HCT116 (cell line): ENCODE measurements around the gene TTC17. TPM values are rescaled to one million over a fixed set of nuclear protein-coding genes. Genes with fewer than 3 reads are reported as not detected.

Source experiments
- ATAC-seq: fragments of 200-7000 bp; cut with Tn5 transposase; 2 replicates; pipeline ENCODE4 v1.9.1; 2020; ENCODE audit warnings: mild to moderate bottlenecking, moderate library complexity
- BruUV-seq: library from RNA; stranded (reverse); fragments of 400-500 nt; replicated peaks from 2 replicates; lab custom pipeline; 2021; lab: Mats Ljungman, UMichigan
- CTCF ChIA-PET: fragments of 300-600 bp; sonication (Branson Sonifier 250); formaldehyde crosslinking; loops from one replicate; lab custom pipeline; 2021; ENCODE audit warnings: antibody characterized with exemption; lab: Charles Lee
- POLR2A ChIA-PET: fragments of 300-600, 350-600 bp; sonication (Branson Sonifier 250); formaldehyde crosslinking; loops from one replicate; lab custom pipeline; 2021; ENCODE audit warnings: antibody characterized with exemption; lab: Charles Lee
- RAD21 ChIA-PET, 2 experiments: fragments of 300-600 bp; sonication (Branson Sonifier 250); formaldehyde crosslinking; loops; one replicate each; lab custom pipeline; 2023; ENCODE audit warnings: low total read pairs in 2 of 2; ENCODE audit not compliant: uncharacterized antibody in 2 of 2, unreplicated experiment in 2 of 2, low non-redundant PET in 1 of 2; lab: Charles Lee
- DNase-seq: peaks from one replicate; pipeline ENCODE4 v3.0.0-alpha.2; 2010; ENCODE audit warnings: low read depth, low spot score
- H2AFZ ChIP-seq: fragments of 200-600 bp; shearing (Covaris generic), sonication (generic); 2 replicates; pipeline ENCODE4 v1.6.1; 2017; ENCODE audit warnings: low read depth, mixed run types, mixed read lengths, antibody characterized with exemption, low read length; ENCODE audit not compliant: poor library complexity, severe bottlenecking
- H3K27ac ChIP-seq: 2 replicates; pipeline ENCODE4 v1.5.1; 2012; ENCODE audit warnings: low read depth, low read length
- H3K27me3 ChIP-seq: fragments of 200-600 bp; sonication (generic); 2 replicates; pipeline ENCODE4 v1.6.1; 2016; ENCODE audit warnings: mixed run types, low read length, mixed read lengths; ENCODE audit not compliant: insufficient read depth
- H3K36me3 ChIP-seq, 2 experiments: fragments of 200-500 bp in 1 of 2; fragments of 200-600 bp in 1 of 2; sonication (Bioruptor generic) in 1 of 2; sonication (generic) in 1 of 2; 2 replicates each; pipeline versions ENCODE4 v1.5.1 to v1.6.1; 2014 to 2016; ENCODE audit warnings: low read length in 2 of 2, inconsistent platforms in 1 of 2, mixed read lengths in 1 of 2, mixed run types in 1 of 2; ENCODE audit not compliant: insufficient read depth in 2 of 2, control insufficient read depth in 1 of 2
- H3K4me1 ChIP-seq, 2 experiments: fragments of 200-600 bp in 1 of 2; sonication (generic) in 1 of 2; 2 replicates each; pipeline versions ENCODE4 v1.5.1 to v1.6.1; 2012 to 2017; ENCODE audit warnings: low read length in 2 of 2, inconsistent platforms in 1 of 2, mild to moderate bottlenecking in 1 of 2, mixed read lengths in 1 of 2, mixed run types in 1 of 2, moderate library complexity in 1 of 2; ENCODE audit not compliant: insufficient read depth in 2 of 2, control insufficient read depth in 1 of 2
- H3K4me2 ChIP-seq: fragments of 200-600 bp; sonication (generic); 2 replicates; pipeline ENCODE4 v1.6.1; 2017; ENCODE audit warnings: mixed run types, low read length, mixed read lengths
- H3K4me3 ChIP-seq, 2 experiments: fragments of 200-600 bp in 1 of 2; sonication (generic) in 1 of 2; replicated peaks in 1 of 2; 2 replicates each; pipeline ENCODE4 v1.5.1; 2011 to 2016; ENCODE audit warnings: low read length in 2 of 2, control low read depth in 1 of 2, low read depth in 1 of 2, mild to moderate bottlenecking in 1 of 2, mixed read lengths in 1 of 2, mixed run types in 1 of 2
- H3K79me2 ChIP-seq: fragments of 200-600 bp; sonication (generic); 2 replicates; pipeline ENCODE4 v1.6.1; 2017; ENCODE audit warnings: mild to moderate bottlenecking, mixed run types, low read length, moderate library complexity, mixed read lengths; ENCODE audit not compliant: insufficient read depth
- H3K9ac ChIP-seq: fragments of 200-600 bp; sonication (generic); 2 replicates; pipeline ENCODE4 v1.6.1; 2016; ENCODE audit warnings: low read length, mixed read lengths
- H3K9me2 ChIP-seq: fragments of 200-600 bp; sonication (generic), shearing (Covaris generic); 2 replicates; pipeline ENCODE4 v1.6.1; 2017; ENCODE audit warnings: mixed run types, mild to moderate bottlenecking, moderate library complexity; ENCODE audit not compliant: insufficient read depth
- H3K9me3 ChIP-seq, 2 experiments: fragments of 200-500 bp in 1 of 2; fragments of 200-600 bp in 1 of 2; sonication (Bioruptor generic) in 1 of 2; sonication (generic) in 1 of 2; 2 replicates each; pipeline ENCODE4 v1.6.1; 2014 to 2017; ENCODE audit warnings: low read length in 2 of 2, mixed read lengths in 2 of 2, inconsistent platforms in 1 of 2, low read depth in 1 of 2, mild to moderate bottlenecking in 1 of 2, mixed run types in 1 of 2, moderate library complexity in 1 of 2; ENCODE audit not compliant: control insufficient read depth in 1 of 2, insufficient read depth in 1 of 2
- H4K20me1 ChIP-seq: fragments of 200-600 bp; sonication (generic), shearing (Covaris generic); 2 replicates; pipeline ENCODE4 v1.6.1; 2017; ENCODE audit warnings: mixed run types, mild to moderate bottlenecking, moderate library complexity; ENCODE audit not compliant: insufficient read depth
- EGR1 ChIP-seq: IDR thresholded peaks from 2 replicates; pipeline ENCODE4 v1.6.1; 2012; ENCODE audit warnings: low read depth
- ELF1 ChIP-seq: IDR thresholded peaks from 2 replicates; pipeline ENCODE4 v1.6.1; 2012; ENCODE audit warnings: low read depth, borderline replicate concordance
- EZH2 ChIP-seq: fragments of 200-600 bp; sonication (generic); IDR thresholded peaks from 2 replicates; pipeline ENCODE4 v1.6.1; 2017; ENCODE audit warnings: antibody characterized with exemption, mixed run types
- POLR2A ChIP-seq: IDR thresholded peaks from 2 replicates; pipeline ENCODE4 v1.7.0; 2011; ENCODE audit warnings: borderline replicate concordance; ENCODE audit not compliant: insufficient read depth, insufficient read length; ENCODE audit errors: extremely low read depth
- POLR2AphosphoS5 ChIP-seq: IDR thresholded peaks from 2 replicates; pipeline ENCODE4 v1.6.1; 2011; ENCODE audit warnings: mild to moderate bottlenecking, low read depth, low read length, moderate library complexity
- RAD21 ChIP-seq: IDR thresholded peaks from 2 replicates; pipeline ENCODE4 v1.6.1; 2012; ENCODE audit warnings: low read depth, mild to moderate bottlenecking
- SP1 ChIP-seq: IDR thresholded peaks from 2 replicates; pipeline ENCODE4 v1.6.1; 2012; ENCODE audit warnings: low read depth
- SRF ChIP-seq: IDR thresholded peaks from 2 replicates; pipeline ENCODE4 v1.6.1; 2012; ENCODE audit warnings: low read depth
- TCF7L2 ChIP-seq: IDR thresholded peaks from 2 replicates; pipeline ENCODE4 v1.7.0; 2011; ENCODE audit warnings: borderline replicate concordance, inconsistent platforms; ENCODE audit not compliant: insufficient read depth, insufficient read length; ENCODE audit errors: extremely low read depth
- ZBTB33 ChIP-seq: IDR thresholded peaks from 2 replicates; pipeline ENCODE4 v1.6.1; 2011; ENCODE audit warnings: mild to moderate bottlenecking, low read length, moderate library complexity; ENCODE audit not compliant: insufficient replicate concordance; ENCODE audit errors: extremely low read depth
- intact Hi-C: fragments of 100-400 bp; cut with micrococcal nuclease; formaldehyde crosslinking; loops from 2 replicates; pipeline ENCODE4 v1.10.0; 2022
- total RNA-seq: library from RNA; stranded (reverse); gene quantifications from one replicate; pipeline ENCODE4 v1.2.1, GENCODE V29; 2021; ENCODE audit not compliant: unreplicated experiment

The TTC17 gene
- total RNA-seq, 1 experiment from 2014 or later = 51.6 TPM

GRCh38 chr11:43507171-43507570 lies 148.5 kb downstream of the TTC17 start:
- peaks cover 0 to 7% of the 10 kb centered on the region in 2 experiments; a peak in 1 of 4 replicates for H3K4me1 ChIP-seq
- no peaks in the 10 kb centered on the region for H3K9me2 ChIP-seq
- H3K36me3 ChIP-seq = no peaks in the 10 kb centered on the region
- no peak for DNase-seq
- CTCF ChIA-PET = no interaction called here
- RAD21 ChIA-PET = no interaction called here
- H3K4me2 ChIP-seq = no peak overlapping the region
- TF ChIP-seq TCF7L2 (no peak), POLR2A (no peak), ZBTB33 (no peak), EZH2 (no peak), SP1 (no peak), EGR1 (no peak), SRF (no peak), POLR2AphosphoS5 (no peak), RAD21 (no peak)
- no peak for ATAC-seq
- no peak overlapping the region for H3K9ac ChIP-seq
- H3K27me3 ChIP-seq = no peaks in the 10 kb centered on the region
- POLR2A ChIA-PET = no interaction called here
- H3K27ac ChIP-seq = no peak overlapping the region
- intact Hi-C loops = no loop called here
- no peaks in the 10 kb centered on the region for H4K20me1 ChIP-seq
- no peak overlapping the region for H3K4me3 ChIP-seq
- H3K79me2 ChIP-seq = no peaks in the 10 kb centered on the region
- no peaks in the 10 kb centered on the region for H3K9me3 ChIP-seq
- H2AFZ ChIP-seq = no peak overlapping the region
- no TSS peak for BruUV-seq

- no peak overlapping the region for H3K9ac ChIP-seq
- H3K9me3 ChIP-seq = no peaks in the 10 kb centered on the region
- DNase-seq = no peak
- BruUV-seq = no TSS peak
- no peaks in the 10 kb centered on the region for H3K36me3 ChIP-seq
- H3K4me2 ChIP-seq = peak overlapping the region; percentile 17; the same call in 1 of the 2 replicates
- H3K27ac ChIP-seq = no peak overlapping the region
- no peak overlapping the region for H2AFZ ChIP-seq
- no peak for ATAC-seq
- H3K4me1 ChIP-seq = peaks cover 0 to 7% of the 10 kb centered on the region in 2 experiments; a peak in 1 of 4 replicates
- H3K9me2 ChIP-seq = no peaks in the 10 kb centered on the region
- POLR2A ChIA-PET = no interaction called here
- H3K79me2 ChIP-seq = no peaks in the 10 kb centered on the region
- no peaks in the 10 kb centered on the region for H4K20me1 ChIP-seq
- intact Hi-C loops = no loop called here
- CTCF ChIA-PET = no interaction called here
- no peaks in the 10 kb centered on the region for H3K27me3 ChIP-seq
- RAD21 ChIA-PET = no interaction called here
- no peak for TF ChIP-seq ELF1
- no peak overlapping the region for H3K4me3 ChIP-seq
Observed at GRCh38 chr11:43508511-43508918, 149.8 kb downstream of the TTC17 start.
